ENCODE data around the gene GHRHR.

The GHRHR gene

DNA sequence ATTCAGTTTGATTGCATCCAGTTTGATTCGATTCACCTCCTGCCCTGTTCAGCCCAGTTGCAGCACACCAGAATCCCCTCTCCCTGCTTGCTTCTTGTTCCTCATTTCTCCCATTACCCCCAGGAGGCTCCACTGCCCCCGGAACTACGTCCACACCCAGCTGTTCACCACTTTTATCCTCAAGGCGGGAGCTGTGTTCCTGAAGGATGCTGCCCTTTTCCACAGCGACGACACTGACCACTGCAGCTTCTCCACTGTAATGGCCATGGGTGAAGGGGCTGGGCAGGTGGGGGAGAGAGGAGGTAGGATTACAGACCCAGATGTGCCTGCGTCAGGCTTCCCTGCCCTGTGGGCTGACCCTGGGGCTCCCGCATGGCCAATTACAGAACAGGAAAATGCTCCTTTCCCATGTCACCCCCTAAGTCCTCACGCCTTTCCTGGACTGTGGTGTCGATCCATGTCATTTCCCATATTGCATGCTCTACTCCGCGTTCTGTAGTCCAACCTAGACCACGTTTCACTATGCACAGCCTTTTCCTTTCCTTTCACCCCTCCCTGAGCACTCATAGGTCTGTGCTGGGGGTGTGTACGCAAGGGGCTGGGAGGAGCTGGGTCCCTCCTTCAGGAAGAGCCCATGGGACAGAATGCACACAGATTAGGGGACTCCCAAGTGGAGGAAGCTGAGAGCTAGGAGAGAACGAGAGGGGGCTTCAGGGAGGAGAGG lies 8.2 kb downstream of the GHRHR start:
- Histone ChIP-seq H3K27ac (ENCODE audit: low read length) (no peak overlapping the region), H3K4me3 (ENCODE audit: low read length) (no peak overlapping the region), H3K36me3 (ENCODE audit: insufficient read depth, low read depth, low read length) (no peaks in the 10 kb centered on the region), H3K9ac (ENCODE audit: low read depth, low read length) (no peak overlapping the region), H3K4me1 (ENCODE audit: insufficient read depth, low read length) (no peaks in the 10 kb centered on the region), H3K9me3 (ENCODE audit: insufficient read depth, low read depth, low read length) (no peaks in the 10 kb centered on the region), H3K27me3 (ENCODE audit: insufficient read depth, low read length) (no peaks in the 10 kb centered on the region)

DNA sequence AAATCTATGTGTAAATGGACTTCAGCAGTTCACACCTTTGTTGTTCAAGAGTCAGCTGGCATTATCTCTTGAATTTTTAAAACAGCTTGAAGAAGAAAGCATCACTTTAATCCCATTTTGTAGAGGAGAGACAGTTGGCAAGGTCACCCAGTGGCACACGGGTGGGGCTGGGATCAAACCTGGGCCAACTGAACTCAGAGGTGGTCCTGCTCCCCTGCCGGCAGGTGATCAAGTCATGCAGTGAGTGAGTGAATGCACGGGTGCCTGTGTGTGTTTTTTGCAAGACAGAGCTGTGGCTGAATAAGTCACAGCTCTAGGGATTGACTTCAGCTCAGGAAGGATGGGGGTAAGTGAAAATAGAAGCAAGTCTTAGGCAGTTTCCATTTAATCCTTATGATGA lies 9.5 kb downstream of the GHRHR start:
- H3K27me3 ChIP-seq (ENCODE audit: insufficient read depth, low read length) = peaks cover 13% of the 10 kb centered on the region
- H3K4me3 ChIP-seq (ENCODE audit: low read length) = no peak overlapping the region
- H3K27ac ChIP-seq (ENCODE audit: low read length) = no peak overlapping the region
- H3K4me1 ChIP-seq (ENCODE audit: insufficient read depth, low read length) = no peaks in the 10 kb centered on the region
- H3K9ac ChIP-seq (ENCODE audit: low read depth, low read length) = no peak overlapping the region
- H3K36me3 ChIP-seq (ENCODE audit: insufficient read depth, low read depth, low read length) = no peaks in the 10 kb centered on the region
- no peaks in the 10 kb centered on the region for H3K9me3 ChIP-seq (ENCODE audit: insufficient read depth, low read depth, low read length)

DNA sequence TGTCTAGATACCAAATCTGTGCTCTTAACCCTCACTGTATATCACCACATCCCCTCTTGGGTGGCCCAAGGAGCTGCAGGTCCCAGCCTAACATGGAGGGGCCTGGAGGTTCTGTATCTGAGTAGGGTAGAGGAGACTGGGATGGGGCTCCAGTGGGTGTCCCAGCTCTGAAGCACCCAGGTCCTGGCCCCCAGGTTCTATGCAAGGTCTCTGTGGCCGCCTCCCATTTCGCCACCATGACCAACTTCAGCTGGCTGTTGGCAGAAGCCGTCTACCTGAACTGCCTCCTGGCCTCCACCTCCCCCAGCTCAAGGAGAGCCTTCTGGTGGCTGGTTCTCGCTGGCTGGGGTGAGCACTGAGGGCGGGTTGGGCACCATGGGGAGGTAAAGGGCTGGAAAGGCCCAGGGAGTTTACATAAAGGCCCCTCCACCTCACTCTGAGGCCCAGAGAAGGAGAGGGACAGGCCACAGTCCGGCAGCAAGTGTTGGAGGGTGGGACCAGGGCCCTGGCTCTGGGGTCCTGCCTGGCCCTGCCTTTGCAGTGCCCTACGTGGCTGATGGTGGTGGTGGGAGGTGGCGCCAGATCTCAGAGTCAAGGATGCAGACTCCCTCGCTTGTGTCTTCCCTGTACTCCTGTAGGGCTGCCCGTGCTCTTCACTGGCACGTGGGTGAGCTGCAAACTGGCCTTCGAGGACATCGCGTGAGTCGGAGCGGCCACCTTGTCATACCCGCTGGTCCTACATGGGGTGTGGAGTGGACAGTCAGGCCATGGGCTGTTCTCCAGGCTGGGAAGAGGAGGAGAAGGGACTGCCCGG lies 10.2 kb downstream of the GHRHR start:
- Histone ChIP-seq H3K36me3 (ENCODE audit: insufficient read depth, low read depth, low read length) (no peaks in the 10 kb centered on the region), H3K9me3 (ENCODE audit: insufficient read depth, low read depth, low read length) (no peaks in the 10 kb centered on the region), H3K4me1 (ENCODE audit: insufficient read depth, low read length) (no peaks in the 10 kb centered on the region), H3K27ac (ENCODE audit: low read length) (no peak overlapping the region), H3K4me3 (ENCODE audit: low read length) (no peak overlapping the region), H3K9ac (ENCODE audit: low read depth, low read length) (no peak overlapping the region), H3K27me3 (ENCODE audit: insufficient read depth, low read length) (peaks cover 20% of the 10 kb centered on the region)

DNA sequence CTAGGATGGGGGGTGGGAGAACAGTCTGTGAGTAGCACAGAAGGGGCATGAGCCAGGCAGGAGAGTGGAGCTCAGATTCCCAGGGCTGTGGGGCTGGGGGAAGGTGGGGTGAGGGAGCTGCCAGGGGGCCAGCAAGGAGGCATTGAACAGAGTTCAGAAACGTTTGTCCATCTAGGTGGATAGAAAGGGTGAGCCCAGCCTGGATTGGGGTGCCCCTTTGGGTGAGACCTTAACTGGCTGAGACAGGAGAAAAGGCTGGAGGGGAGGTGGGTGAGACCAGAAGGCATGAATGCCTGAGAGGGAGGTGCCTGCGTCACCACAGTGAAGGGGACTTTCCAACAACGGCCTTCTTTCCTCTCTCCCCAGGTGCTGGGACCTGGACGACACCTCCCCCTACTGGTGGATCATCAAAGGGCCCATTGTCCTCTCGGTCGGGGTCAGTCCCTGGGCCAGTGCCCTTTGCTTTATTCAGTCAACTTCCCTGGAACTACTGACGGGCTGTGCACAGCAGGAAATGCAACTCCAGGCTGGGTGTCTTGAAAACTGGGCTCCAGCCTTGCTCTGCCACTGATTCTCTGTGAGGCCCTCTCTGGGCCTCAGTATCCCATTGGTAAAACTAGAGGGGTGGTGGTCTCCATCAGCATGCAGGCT lies 11.0 kb downstream of the GHRHR start:
- no peaks in the 10 kb centered on the region for H3K4me1 ChIP-seq (ENCODE audit: insufficient read depth, low read length)
- no peak overlapping the region for H3K4me3 ChIP-seq (ENCODE audit: low read length)
- peaks cover 22% of the 10 kb centered on the region for H3K27me3 ChIP-seq (ENCODE audit: insufficient read depth, low read length)
- no peak overlapping the region for H3K27ac ChIP-seq (ENCODE audit: low read length)
- H3K36me3 ChIP-seq (ENCODE audit: insufficient read depth, low read depth, low read length) = no peaks in the 10 kb centered on the region
- no peak overlapping the region for H3K9ac ChIP-seq (ENCODE audit: low read depth, low read length)
- no peaks in the 10 kb centered on the region for H3K9me3 ChIP-seq (ENCODE audit: insufficient read depth, low read depth, low read length)

GRCh38 chr7:30975256-30975899 lies 11.6 kb downstream of the GHRHR start:
- H3K9me3 ChIP-seq (ENCODE audit: insufficient read depth, low read depth, low read length) = no peaks in the 10 kb centered on the region
- H3K27me3 ChIP-seq (ENCODE audit: insufficient read depth, low read length) = peaks cover 22% of the 10 kb centered on the region
- no peaks in the 10 kb centered on the region for H3K4me1 ChIP-seq (ENCODE audit: insufficient read depth, low read length)
- no peak overlapping the region for H3K9ac ChIP-seq (ENCODE audit: low read depth, low read length)
- no peaks in the 10 kb centered on the region for H3K36me3 ChIP-seq (ENCODE audit: insufficient read depth, low read depth, low read length)
- no peak overlapping the region for H3K27ac ChIP-seq (ENCODE audit: low read length)
- H3K4me3 ChIP-seq (ENCODE audit: low read length) = no peak overlapping the region

DNA sequence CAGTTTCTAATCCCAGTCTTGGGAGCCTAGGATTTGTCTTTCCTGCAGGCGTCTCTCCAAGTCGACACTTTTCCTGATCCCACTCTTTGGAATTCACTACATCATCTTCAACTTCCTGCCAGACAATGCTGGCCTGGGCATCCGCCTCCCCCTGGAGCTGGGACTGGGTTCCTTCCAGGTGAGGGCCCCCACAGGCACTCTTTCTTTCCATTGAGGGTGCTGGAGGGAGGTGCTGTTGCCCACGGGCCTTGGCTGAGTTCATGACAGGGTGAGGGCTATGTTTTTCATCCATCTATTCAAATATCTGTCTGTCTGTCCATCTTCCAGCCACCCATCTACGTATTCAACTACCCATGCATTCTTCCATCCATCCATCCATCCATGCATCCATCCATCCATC lies 12.6 kb downstream of the GHRHR start:
- Histone ChIP-seq H3K9me3 (ENCODE audit: insufficient read depth, low read depth, low read length) (no peaks in the 10 kb centered on the region), H3K27ac (ENCODE audit: low read length) (no peak overlapping the region), H3K27me3 (ENCODE audit: insufficient read depth, low read length) (peaks cover 22% of the 10 kb centered on the region), H3K4me1 (ENCODE audit: insufficient read depth, low read length) (no peaks in the 10 kb centered on the region), H3K36me3 (ENCODE audit: insufficient read depth, low read depth, low read length) (no peaks in the 10 kb centered on the region), H3K4me3 (ENCODE audit: low read length) (no peak overlapping the region), H3K9ac (ENCODE audit: low read depth, low read length) (no peak overlapping the region)

GRCh38 chr7:30977222-30977621 lies 13.5 kb downstream of the GHRHR start:
- Histone ChIP-seq H3K4me3 (ENCODE audit: low read length) (no peak overlapping the region), H3K9ac (ENCODE audit: low read depth, low read length) (no peak overlapping the region), H3K27me3 (ENCODE audit: insufficient read depth, low read length) (peaks cover 22% of the 10 kb centered on the region), H3K4me1 (ENCODE audit: insufficient read depth, low read length) (no peaks in the 10 kb centered on the region), H3K36me3 (ENCODE audit: insufficient read depth, low read depth, low read length) (no peaks in the 10 kb centered on the region), H3K27ac (ENCODE audit: low read length) (no peak overlapping the region), H3K9me3 (ENCODE audit: insufficient read depth, low read depth, low read length) (no peaks in the 10 kb centered on the region)

- no peak overlapping the region for H3K4me3 ChIP-seq (ENCODE audit: low read length)
- no peaks in the 10 kb centered on the region for H3K4me1 ChIP-seq (ENCODE audit: insufficient read depth, low read length)
- no peaks in the 10 kb centered on the region for H3K36me3 ChIP-seq (ENCODE audit: insufficient read depth, low read depth, low read length)
- no peaks in the 10 kb centered on the region for H3K9me3 ChIP-seq (ENCODE audit: insufficient read depth, low read depth, low read length)
- peaks cover 22% of the 10 kb centered on the region for H3K27me3 ChIP-seq (ENCODE audit: insufficient read depth, low read length)
- H3K9ac ChIP-seq (ENCODE audit: low read depth, low read length) = no peak overlapping the region
- H3K27ac ChIP-seq (ENCODE audit: low read length) = no peak overlapping the region
Observed at GRCh38 chr7:30977896-30978564, 14.3 kb downstream of the GHRHR start.

DNA sequence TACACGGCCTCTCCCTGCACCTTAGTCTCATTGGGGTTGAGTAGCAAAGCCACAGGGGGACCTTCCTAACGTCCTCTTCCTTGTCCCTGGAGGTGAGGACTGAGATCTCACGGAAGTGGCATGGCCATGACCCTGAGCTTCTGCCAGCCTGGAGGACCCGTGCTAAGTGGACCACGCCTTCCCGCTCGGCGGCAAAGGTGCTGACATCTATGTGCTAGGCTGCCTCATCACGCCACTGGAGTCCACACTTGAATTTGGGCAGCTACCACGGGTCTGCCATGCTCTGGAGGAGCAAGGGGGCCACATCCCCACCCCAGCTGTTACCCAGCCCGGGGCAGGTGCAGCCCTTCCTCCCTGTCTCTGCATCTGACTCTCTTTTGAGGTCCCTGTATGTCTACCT lies 15.3 kb downstream of the GHRHR start:
- Histone ChIP-seq H3K27ac (ENCODE audit: low read length) (no peak overlapping the region), H3K9me3 (ENCODE audit: insufficient read depth, low read depth, low read length) (no peaks in the 10 kb centered on the region), H3K9ac (ENCODE audit: low read depth, low read length) (no peak overlapping the region), H3K36me3 (ENCODE audit: insufficient read depth, low read depth, low read length) (no peaks in the 10 kb centered on the region), H3K27me3 (ENCODE audit: insufficient read depth, low read length) (peaks cover 22% of the 10 kb centered on the region), H3K4me3 (ENCODE audit: low read length) (no peak overlapping the region), H3K4me1 (ENCODE audit: insufficient read depth, low read length) (peaks cover 3% of the 10 kb centered on the region; the same call in 1 of the 2 replicates)

DNA sequence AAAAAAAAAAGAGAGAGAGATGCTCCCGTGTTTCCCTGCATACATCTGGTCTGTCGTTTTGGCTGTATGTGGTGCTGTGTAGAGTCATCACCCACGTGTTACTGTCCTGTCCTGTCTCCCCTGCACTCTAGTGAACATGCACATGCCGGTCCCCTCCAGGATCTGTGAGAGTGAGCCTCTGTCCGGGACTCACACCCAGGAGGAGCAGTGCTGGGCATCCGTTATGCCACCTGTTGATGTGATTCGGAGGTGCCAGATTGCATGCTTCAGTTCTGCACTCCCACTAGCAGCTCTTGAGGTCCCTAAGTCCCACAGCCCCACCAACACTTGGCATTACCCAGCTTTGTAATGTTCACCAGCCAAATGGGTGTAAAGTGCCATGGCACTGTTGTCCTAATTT lies 16.4 kb downstream of the GHRHR start:
- H3K27ac ChIP-seq (ENCODE audit: low read length) = no peak overlapping the region
- H3K4me3 ChIP-seq (ENCODE audit: low read length) = no peak overlapping the region
- no peak overlapping the region for H3K9ac ChIP-seq (ENCODE audit: low read depth, low read length)
- H3K27me3 ChIP-seq (ENCODE audit: insufficient read depth, low read length) = peaks cover 22% of the 10 kb centered on the region
- H3K36me3 ChIP-seq (ENCODE audit: insufficient read depth, low read depth, low read length) = no peaks in the 10 kb centered on the region
- H3K9me3 ChIP-seq (ENCODE audit: insufficient read depth, low read depth, low read length) = no peaks in the 10 kb centered on the region
- H3K4me1 ChIP-seq (ENCODE audit: insufficient read depth, low read length) = peaks cover 6% of the 10 kb centered on the region; the same call in 1 of the 2 replicates

GRCh38 chr7:30980751-30981150 lies 17.0 kb downstream of the GHRHR start:
- peaks cover 24% of the 10 kb centered on the region for H3K27me3 ChIP-seq (ENCODE audit: insufficient read depth, low read length)
- H3K36me3 ChIP-seq (ENCODE audit: insufficient read depth, low read depth, low read length) = no peaks in the 10 kb centered on the region

More at GRCh38 chr7:30980751-30981150, 17.0 kb downstream of the GHRHR start:
- no peak overlapping the region for H3K9ac ChIP-seq (ENCODE audit: low read depth, low read length)
- peaks cover 12% of the 10 kb centered on the region; the same call in 1 of the 2 replicates for H3K4me1 ChIP-seq (ENCODE audit: insufficient read depth, low read length)
- no peak overlapping the region for H3K4me3 ChIP-seq (ENCODE audit: low read length)
- H3K9me3 ChIP-seq (ENCODE audit: insufficient read depth, low read depth, low read length) = no peaks in the 10 kb centered on the region
- H3K27ac ChIP-seq (ENCODE audit: low read length) = no peak overlapping the region
